HG02885 (cell line): ENCODE results near the gene HNRNPU.
"Not testable (repeated sequence)": the region's sequence is repeated elsewhere in the genome, so short reads cannot be mapped to it uniquely, and the experiment has no call there.

Experiments used
- ATAC-seq: cut with Tn5 transposase; IDR thresholded peaks from one replicate; pipeline ENCODE4 v1.9.1; 2021; ENCODE audit warnings: mild to moderate bottlenecking; ENCODE audit not compliant: unreplicated experiment, poor library complexity

HNRNPU gene

DNA sequence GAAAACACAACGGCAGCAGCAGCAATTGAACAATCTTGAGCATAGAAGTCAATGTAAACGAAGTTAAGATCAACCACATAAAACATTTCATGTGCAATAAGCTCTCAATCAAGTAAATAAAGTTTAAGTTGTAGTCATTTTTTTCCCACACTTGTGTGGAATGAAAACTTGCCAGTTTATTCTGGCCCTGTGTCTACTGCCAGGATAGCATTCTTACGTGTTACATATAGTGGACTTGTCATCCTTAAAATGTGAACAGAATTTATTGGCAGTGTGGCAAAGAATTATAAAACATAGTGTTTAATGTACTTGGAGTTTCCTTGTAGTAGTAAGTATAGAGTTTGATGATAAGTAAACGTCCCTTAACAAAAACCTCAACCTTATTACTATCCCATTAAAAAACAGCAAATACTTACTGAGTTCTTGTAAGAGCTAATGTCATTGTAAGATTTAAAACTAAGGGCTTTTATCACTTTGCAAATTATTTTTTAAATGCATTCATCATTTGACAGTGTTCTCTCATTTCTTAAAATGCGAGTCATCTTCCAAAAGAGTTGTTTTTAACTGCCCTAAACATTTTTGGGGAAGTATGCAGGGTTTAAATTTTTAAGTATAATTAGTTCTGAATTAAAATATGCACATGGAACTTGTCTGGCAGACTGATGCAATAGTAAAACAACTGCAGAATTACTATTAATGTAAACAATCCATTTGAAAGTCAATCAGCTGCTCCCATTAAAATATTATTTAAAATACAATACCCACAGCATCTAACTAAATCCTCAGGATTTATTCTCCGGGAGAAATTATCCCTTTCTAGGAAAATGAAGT, 21.0 kb downstream of the HNRNPU start:
- ATAC-seq, result no peak

DNA sequence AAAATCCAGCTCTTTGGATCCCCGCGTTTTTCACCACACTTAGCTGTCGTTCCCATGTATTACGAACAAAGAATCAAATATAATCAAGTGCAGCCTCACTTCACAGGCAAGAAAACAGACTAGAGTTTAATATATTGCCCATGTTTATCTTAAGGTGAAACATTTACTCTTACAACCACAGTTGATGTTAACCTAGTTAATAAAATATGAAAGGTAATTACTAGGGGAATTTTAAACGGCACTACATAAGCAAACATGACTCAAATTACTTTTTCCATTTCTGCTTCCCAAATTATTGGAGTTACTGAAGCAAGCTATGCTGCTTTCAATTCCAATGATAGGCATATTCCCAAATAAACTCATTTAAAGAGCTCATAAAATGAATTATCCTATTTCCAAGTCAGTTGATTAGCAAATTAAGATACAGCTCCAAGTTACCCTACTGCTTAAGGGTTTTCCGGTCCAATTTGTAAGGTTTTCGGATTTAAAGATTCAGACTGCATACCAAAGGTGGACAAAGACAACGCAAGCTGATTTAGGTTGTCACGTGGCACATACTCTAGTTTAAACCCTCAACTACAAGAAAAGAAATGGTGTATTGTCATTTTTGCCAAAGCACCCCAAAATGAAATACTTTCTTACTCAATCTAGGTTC, 22.9 kb downstream of the HNRNPU start:
- no peak for ATAC-seq

DNA sequence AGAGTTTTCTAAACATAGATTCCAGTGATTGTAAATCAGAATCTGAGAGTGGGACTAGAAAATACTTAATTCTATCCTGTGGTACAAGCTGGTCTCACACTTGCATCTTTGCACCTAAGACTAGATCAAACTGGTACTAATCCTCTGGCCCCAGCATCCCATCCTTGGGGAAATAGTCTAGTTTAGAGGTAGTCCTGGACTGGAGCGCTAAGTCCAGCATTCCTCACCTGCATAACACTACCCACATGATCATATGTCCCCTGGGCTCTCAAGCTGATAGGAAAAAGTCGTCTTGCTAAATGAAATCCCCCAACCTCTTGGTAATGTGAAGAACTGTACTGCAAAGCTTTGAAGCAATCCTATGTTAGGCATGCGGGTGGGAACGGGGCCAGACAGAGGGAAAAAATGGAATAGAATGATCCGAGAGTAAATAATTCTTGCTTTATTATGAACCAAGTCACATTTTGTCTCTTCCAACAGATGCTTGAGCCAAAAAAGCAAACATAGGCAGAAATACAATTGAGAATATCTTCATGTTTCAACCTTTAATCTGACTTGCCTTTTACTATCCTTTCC, 24.0 kb downstream of the HNRNPU start:
- ATAC-seq, result no peak

DNA sequence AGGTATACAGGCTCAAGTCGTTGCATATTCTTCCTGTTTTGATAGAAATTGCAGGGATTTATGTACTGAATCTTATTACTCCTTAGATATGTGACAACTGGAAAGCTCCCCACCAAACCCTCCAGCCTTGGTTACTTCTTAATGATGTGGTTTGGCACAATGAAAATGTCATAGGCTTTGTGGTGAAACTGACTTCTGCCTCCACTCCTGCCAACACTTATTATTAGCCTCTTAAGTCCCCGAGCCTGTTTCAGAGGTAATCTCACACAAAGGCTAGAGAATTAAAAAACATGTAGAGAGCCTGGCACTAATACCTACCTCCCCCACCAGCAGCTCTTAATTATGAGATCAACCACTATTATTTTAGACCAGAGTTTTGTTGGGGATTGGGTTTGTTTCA, 24.7 kb downstream of the HNRNPU start:
- no peak for ATAC-seq

DNA sequence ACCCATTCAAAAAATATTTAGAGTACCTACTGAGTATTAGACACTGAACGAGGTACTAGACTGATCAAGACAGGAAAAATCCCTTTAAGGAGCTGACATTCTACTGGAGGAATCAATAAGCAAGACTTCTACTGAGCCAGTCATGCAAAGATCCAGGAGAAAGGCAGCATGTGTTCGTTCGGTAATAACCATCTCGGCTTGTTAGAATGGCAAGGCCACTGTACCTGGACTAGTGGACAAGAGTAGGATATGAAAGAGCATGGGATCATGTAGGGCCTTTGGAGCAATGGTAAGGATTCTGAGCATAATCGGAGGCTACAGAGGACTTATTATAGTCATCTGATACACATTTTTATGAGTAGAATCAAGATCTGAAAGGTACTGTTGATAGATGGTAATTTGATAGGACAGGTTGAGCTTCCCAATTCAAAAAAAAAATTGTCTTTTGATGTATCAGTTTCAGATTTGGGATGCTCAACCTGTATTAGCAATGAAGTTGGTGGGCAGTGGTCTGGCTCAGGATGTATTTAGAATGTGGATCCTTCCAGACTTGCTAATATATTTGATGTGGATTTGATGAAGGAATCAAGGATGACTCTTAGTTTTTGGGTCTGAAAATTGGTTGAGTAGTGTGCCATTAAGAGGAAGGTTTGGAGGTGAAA, 26.6 kb downstream of the HNRNPU start:
- no peak for ATAC-seq

DNA sequence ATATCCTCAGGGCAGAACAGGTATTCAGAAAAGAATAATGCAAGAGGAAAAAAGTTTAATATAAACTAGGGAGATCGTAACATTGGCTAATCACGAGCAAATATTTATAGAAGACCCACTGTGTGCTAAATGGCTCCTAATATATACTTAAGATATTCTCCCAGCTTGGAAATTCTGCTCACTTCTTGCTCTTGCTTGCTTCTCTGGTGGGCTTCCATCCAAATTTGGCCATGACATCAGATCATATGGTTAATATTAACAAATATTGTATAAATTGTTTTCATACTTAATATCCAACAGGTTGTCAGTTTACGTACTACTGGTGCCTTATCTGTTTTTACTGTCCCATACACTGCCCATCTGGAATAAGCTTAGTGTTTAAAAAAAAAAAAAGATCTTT, 27.8 kb downstream of the HNRNPU start:
- ATAC-seq, result no peak

DNA sequence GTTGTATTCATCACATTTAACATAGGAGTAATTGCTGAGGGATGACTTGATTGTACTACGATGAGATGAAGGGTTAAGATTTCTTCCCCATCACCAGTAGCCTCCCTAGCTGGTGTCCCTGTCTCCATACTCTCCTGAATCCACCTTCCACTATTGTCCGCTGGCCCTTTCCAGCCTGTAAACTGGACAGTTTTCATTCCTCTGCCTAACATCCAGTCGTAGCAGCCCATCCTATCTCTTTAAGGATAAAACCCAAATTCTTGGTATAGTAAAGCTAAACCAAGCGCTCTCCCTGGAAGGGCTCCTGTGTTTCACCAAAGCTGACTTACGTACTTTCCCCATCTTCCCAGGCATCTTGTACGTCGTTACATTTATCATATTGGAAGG, 28.2 kb downstream of the HNRNPU start:
- no peak for ATAC-seq

DNA sequence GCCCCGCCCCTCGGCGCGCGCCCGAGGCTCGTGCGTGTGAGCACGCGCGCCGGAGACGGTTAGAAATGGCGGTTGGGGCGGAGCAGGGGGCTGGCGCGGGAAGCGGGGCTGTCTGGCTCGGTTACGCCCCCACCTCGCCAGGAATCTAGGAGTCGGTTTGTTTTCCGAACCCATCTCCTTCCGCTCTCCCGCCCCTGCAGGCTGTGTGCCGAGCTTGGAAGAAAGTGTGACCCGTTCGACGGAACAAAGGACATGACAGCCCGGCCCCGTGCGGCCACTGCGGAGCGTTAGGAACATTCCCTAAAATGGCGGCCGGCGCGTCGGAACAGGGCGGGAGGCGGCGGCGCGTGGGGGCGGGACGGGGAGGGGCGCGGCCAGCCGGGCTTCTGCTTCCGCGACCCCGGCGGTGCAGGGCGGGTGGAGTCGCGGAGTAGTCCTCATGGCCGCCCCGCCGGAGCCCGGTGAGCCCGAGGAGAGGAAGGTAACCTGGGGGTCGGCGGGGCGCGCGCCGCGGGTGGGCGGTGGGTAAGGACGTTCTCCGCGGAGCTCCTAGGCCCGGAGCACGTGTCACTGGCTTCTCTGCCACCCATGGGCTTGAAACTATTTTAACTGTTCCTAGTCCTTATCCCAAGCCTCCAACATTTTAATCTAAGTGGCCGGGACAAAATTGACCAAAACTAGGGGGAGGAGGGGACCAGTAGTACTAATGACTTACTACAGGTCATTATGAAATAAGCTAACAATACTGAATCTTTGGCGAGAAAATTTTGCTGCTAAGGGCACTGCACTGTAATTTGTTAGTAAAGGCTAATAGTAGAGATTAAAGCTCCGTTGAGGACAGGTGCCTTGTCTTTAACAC, 28.8 kb downstream of the HNRNPU start, which contains the start of gene COX20:
Gene COX20 (plus strand): TSS at position 383 of the 859 bp plus-strand sequence. CDS start 57 bp downstream, at position 440.
- ATAC-seq, result peak; percentile 68

DNA sequence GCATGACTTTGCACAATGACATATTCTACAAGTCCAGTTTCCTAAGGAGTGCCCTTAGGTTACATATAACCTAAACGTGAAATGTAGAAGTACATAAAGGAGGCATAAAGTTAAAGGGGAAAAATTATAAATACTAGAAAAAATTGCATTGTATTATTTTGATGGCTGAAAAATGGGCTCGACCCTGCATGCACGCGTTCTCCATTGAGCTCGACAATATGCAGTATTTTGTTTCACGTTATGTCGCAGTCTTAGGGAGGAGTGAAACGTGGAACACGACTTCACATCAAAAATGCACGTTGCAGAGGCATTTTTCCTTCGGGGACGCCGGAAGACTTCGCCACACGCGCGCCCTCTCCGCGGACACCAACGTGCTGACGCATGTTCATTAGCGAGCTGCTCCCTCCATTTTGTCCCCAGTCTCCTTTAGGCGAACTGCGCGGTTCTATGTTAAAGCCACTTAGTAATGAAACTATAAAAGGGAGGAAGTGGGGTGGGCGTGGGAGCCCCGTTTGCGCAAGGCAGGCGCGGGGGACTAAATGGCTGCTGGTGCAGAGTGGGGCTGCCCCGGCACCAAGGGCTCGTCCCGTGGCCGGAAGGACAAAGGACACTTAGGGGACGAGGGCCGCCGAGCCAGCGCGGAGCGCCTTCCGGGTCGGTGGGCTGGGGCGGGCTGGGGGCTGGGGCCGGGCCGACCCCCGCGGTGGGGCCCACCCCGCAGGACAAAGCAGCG, 29.6 kb downstream of the HNRNPU start:
- ATAC-seq, result peak; percentile 67

DNA sequence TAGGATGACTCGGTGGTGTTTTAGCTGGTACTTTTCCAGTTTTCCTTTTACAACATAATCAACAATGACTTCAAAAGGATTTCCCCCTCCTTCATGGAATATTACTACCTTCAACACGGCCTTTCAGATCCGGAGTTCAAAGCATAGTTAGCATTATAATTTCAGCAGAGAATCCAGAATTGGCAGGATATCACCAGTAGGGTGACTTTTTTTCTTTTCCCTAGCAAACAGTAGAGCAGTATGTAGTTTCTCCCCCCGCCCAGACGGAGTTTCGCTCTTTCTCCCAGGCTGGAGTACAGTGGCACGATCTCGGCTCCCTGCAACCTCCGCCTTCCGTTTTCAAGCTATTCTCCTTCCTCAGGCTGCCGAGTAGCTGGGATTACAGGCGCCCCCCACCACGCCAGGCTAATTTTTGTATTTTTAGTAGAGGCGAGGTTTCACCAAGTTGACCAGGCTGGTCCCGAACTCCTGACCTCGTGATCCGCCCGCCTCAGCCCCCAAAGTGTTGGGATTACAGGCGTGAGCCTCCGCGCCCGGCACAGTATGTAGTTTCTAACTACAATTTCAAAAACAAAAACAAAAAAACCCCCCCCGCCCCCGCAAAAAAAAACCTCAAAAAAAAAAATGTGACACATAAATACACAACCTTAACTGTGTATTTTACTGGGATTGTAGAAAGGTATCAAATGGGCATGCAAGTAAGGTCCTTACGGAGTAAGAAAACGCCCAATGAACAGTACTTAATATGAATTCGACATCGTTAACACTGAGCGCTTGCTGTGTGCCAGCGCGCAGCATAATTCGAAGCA, 30.4 kb downstream of the HNRNPU start:
- ATAC-seq, result peak; percentile 7

DNA sequence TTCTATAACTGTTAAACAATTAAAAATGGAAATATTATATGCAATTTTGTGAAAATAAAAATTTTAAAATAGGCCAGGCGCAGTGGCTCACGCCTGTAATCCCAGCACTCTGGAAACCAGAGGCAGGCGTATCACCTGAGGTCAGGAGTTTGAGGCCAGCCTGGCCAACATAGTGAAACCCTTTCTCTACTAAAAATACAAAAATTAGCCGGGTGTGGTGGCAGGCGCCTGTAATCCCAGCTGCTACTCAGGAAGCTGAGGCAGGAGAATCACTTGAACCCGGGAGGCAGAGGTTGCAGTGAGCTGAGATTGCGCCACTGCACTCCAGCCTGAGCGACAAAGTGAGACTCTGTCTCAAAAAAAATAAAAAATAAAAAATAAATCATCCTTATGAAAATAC, 31.1 kb downstream of the HNRNPU start:
- not testable (repeated sequence) for ATAC-seq

DNA sequence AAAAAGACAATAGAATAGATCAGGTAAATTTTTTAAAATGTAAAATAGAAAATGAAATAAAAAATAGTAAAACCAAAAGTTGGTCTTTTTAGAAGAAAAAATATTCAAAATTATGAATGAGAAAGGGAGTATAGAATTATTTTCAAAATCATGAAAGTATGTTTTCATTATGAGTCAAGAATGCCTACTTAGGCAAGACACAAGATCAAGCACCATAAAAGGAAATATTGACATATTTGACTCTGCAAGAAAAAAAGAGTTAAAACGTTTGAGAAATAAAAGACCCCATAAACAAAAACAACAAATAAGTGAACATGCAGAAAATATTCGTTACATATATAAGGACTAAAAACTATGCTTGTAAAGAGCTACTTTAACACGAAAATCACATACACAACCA, 33.7 kb downstream of the HNRNPU start:
- ATAC-seq, result no peak

DNA sequence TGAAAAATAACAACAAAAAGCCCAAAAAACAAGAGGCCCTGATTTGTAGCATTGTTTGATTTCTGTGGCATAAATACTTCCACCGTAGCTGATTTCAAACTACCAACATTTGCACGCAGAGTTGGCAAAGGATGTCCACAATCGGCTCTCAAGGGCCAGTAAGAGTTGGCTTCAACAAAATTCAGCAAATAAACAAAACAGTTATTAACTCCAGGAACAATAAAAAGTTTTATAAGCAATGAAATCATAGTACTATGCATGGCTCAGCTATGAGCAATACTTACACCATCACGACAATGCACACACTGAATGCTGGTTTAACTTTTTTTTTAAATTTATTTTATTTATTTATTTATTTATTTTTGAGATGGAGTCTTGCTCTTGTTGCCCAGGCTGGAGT, 37.6 kb downstream of the HNRNPU start:
- ATAC-seq, result no peak

DNA sequence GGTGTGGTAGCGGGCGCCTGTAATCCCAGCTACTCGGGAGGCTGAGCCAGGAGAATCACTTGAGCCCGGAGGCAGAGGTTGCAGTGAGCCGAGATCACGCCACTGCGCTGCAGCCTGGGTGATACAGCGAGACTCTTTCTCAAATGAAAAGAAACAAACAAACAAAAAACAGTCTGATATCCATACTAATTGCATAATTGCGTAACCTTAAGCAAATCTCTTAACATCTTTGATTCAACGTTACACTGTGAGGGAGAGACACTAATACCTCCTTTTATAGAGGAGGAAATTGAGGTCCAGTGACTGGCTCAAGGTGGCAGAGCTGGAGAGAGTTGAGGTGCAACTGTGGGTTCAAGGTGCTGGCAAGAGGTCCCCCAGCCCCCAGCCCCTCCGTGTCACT, 41.5 kb downstream of the HNRNPU start:
- no peak for ATAC-seq

DNA sequence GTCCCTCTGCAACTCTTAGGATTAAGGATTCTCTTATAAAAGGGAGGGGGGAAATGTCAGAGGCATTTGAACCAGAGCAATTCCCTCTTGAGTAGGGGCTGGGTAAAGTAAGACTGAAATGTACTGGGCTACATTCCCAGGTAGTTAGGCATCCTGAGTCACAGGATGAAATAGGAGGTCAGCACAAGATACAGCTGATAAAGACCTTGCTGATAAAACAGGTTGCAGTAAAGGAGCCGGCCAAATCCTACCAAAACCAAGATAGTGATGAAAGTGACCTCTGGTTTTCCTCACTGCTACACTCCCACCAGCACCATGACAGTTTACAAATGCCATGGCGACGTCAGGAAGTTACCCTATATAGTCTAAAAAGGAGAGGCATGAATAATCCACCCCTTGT, 43.2 kb downstream of the HNRNPU start:
- ATAC-seq, result no peak

DNA sequence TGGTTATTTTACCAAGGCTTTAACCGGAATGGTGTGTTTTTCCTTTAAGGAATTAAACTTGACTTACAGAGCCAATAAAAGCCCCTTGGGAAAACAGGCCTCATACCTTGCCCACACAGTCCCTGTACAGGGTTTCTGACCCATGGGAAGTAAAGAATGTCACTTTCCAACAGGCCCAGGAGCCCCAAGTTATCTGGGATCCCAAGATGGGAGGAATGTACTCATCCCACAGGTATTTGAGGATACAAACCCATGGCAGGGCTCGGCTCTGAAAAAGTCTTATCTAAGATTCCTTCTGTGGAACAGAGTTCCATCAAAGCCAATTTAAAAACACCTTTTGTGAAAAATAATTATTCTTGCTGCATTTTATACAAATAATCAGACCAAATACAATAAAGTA, 44.2 kb downstream of the HNRNPU start:
- ATAC-seq, result no peak

DNA sequence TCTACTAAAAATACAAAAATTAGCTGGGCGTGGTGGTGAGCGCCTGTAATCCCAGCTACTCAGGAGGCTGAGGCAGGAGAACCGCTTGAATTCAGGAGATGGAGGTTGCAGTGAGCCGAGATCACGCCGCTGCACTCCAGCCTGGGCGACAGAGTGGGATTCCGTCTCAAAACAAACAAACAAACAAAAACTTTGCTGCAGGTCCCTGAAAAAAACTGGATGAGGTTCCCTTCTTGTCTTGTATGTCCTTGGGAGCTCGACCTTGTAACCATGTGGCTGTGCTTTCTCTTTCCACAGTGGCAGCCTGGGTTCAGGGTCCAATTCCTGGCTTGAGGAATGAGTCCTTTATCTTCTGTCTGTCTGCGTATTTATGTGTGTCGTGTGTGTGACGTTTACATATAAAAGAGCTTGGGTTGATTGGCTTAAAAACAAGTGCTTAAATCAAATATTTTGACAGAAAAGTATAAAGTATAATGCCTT, 46.9 kb downstream of the HNRNPU start:
- ATAC-seq, result no peak

DNA sequence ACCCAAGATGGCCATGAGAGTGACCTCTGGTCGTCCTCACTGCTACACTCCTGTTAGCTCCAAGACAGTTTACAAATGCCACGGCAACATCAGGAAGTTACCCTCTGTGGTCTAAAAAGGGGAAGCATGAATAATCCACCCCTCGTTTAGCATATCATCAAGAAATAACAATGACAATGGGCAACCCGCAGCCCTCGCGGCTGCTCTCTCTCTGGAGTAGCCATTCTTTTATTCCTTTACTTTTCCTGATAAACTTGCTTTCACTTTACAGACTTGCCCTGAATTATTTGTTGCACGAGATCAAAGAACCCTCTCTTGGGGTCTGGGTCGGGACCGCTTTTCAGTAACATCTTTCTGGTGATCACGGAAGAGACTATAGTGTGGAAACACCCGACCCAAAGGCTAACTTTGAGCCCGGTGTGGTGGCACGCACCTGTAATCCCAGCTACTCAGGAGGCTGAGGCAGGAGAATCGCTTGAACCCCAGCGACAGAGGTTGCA, 48.7 kb downstream of the HNRNPU start:
- ATAC-seq, result no peak
